AG04450 (cell line): ENCODE data around the gene SLC37A1. TPM values are rescaled to one million over a fixed set of nuclear protein-coding genes. Genes with fewer than 3 reads are reported as not detected.

Experiments used
- CTCF ChIA-PET: fragments of 300-600, 350-600 bp; formaldehyde crosslinking; extraction: SDS; loops from one replicate; lab custom pipeline; 2022; ENCODE audit warnings: antibody characterized with exemption, inconsistent platforms; lab: Charles Lee
- POLR2A ChIA-PET: fragments of 350-600 bp; formaldehyde crosslinking; extraction: SDS; loops from one replicate; lab custom pipeline; 2021; ENCODE audit warnings: antibody characterized with exemption, inconsistent platforms; lab: Yijun Ruan, JAX
- DNase-seq: peaks from one replicate; pipeline ENCODE4 v3.0.0-alpha.2; 2011; ENCODE audit warnings: low read depth, low spot score
- H3K27ac ChIP-seq: one replicate; pipeline ENCODE4 v1.5.1; 2012; ENCODE audit warnings: low read depth, low read length, control low read depth
- H3K27me3 ChIP-seq: one replicate; pipeline ENCODE4 v1.6.0; 2012; ENCODE audit warnings: low read length; ENCODE audit not compliant: control insufficient read depth, insufficient read depth
- H3K4me3 ChIP-seq: 2 replicates; pipeline ENCODE4 v1.5.1; 2011; ENCODE audit warnings: mild to moderate bottlenecking, low read depth, low read length, control low read depth
- H3K9me3 ChIP-seq: 2 replicates; pipeline ENCODE4 v1.5.1; 2012; ENCODE audit warnings: low read length; ENCODE audit not compliant: control insufficient read depth, insufficient read depth
- CTCF ChIP-seq: IDR thresholded peaks from 2 replicates; pipeline ENCODE4 v1.5.1; 2011; ENCODE audit warnings: low read depth, low read length, control low read depth, inconsistent platforms
- polyA plus RNA-seq: library from polyadenylated mRNA; depleted of rRNA; stranded (reverse); fragments of >200 nt; gene quantifications from 2 replicates; pipeline ENCODE4 v1.2.3, GENCODE V29; 2011

Gene SLC37A1
- polyA plus RNA-seq, 1 experiment = 0.05 TPM

GRCh38 chr21:42540396-42540795, 26.7 kb downstream of the SLC37A1 start:
- Histone ChIP-seq H3K4me3 (no peak overlapping the region), H3K9me3 (no peaks in the 10 kb centered on the region), H3K27ac (no peak overlapping the region), H3K27me3 (peaks cover 6% of the 10 kb centered on the region)
- TF ChIP-seq CTCF = no peak
- no peak for DNase-seq
- CTCF ChIA-PET = no interaction called here
- POLR2A ChIA-PET = no interaction called here

GRCh38 chr21:42541174-42541573, 27.5 kb downstream of the SLC37A1 start:
- POLR2A ChIA-PET = no interaction called here

GRCh38 chr21:42541618-42542017, 28.0 kb downstream of the SLC37A1 start:
- Histone ChIP-seq H3K4me3 (no peak overlapping the region), H3K27me3 (peaks cover 4% of the 10 kb centered on the region), H3K9me3 (no peaks in the 10 kb centered on the region; the same call in 1 of the 2 replicates), H3K27ac (no peak overlapping the region)
- POLR2A ChIA-PET = no interaction called here
- no peak for TF ChIP-seq CTCF
- CTCF ChIA-PET = no interaction called here
- DNase-seq = no peak

More at GRCh38 chr21:42541174-42541573, 27.5 kb downstream of the SLC37A1 start:
- no peak overlapping the region for H3K4me3 ChIP-seq
- CTCF ChIA-PET = no interaction called here
- H3K9me3 ChIP-seq = no peaks in the 10 kb centered on the region; the same call in 1 of the 2 replicates
- H3K27ac ChIP-seq = no peak overlapping the region
- DNase-seq = no peak
- H3K27me3 ChIP-seq = peaks cover 4% of the 10 kb centered on the region
- TF ChIP-seq CTCF = no peak

- Histone ChIP-seq H3K9me3 (no peaks in the 10 kb centered on the region; the same call in 1 of the 2 replicates), H3K27me3 (peaks cover 4% of the 10 kb centered on the region), H3K27ac (no peak overlapping the region), H3K4me3 (no peak overlapping the region)
- POLR2A ChIA-PET = no interaction called here
- no peak for TF ChIP-seq CTCF
- DNase-seq = no peak
- CTCF ChIA-PET = no interaction called here
Observed at GRCh38 chr21:42542196-42542595, 28.5 kb downstream of the SLC37A1 start.

- DNase-seq = no peak
- ChIA-PET CTCF (no interaction called here), POLR2A (no interaction called here)
- H3K9me3 ChIP-seq = no peaks in the 10 kb centered on the region; the same call in 1 of the 2 replicates
- no peak for TF ChIP-seq CTCF
- peaks cover 4% of the 10 kb centered on the region for H3K27me3 ChIP-seq
- H3K27ac ChIP-seq = no peak overlapping the region
- no peak overlapping the region for H3K4me3 ChIP-seq
Observed at GRCh38 chr21:42542596-42542995, 28.9 kb downstream of the SLC37A1 start.
